Smooth muscle cell (in vitro differentiated cells): ENCODE results near the gene COX10. TPM values are rescaled to one million over a fixed set of nuclear protein-coding genes. Genes with fewer than 3 reads are reported as not detected.
"Not testable (repeated sequence)": the region's sequence is repeated elsewhere in the genome, so short reads cannot be mapped to it uniquely, and the experiment has no call there.

ENCODE experiments used
- DNase-seq: peaks from one replicate; lab custom pipeline; 2025; ENCODE audit not compliant: unreplicated experiment; lab: John Stamatoyannopoulos, UW
- H2AFZ ChIP-seq: fragments of 200-600 bp; sonication (generic); 2 replicates; pipeline ENCODE4 v1.6.0; 2016; ENCODE audit warnings: antibody characterized with exemption, low read depth, mild to moderate bottlenecking
- H3F3A ChIP-seq: fragments of 200-600 bp; sonication (generic); 2 replicates; pipeline ENCODE4 v1.6.0; 2017; ENCODE audit warnings: antibody characterized with exemption, low read depth
- H3K27ac ChIP-seq: fragments of 200-600 bp; sonication (generic); 2 replicates; pipeline ENCODE4 v1.5.1; 2016; ENCODE audit warnings: low read depth, mild to moderate bottlenecking
- H3K27me3 ChIP-seq: fragments of 200-600 bp; sonication (generic); 2 replicates; pipeline ENCODE4 v1.6.1; 2016; ENCODE audit warnings: low read depth, mild to moderate bottlenecking
- H3K36me3 ChIP-seq: fragments of 200-600 bp; sonication (generic); 2 replicates; pipeline ENCODE4 v1.5.1; 2016; ENCODE audit warnings: low read depth
- H3K4me1 ChIP-seq: fragments of 200-600 bp; sonication (generic); 2 replicates; pipeline ENCODE4 v1.5.1; 2016; ENCODE audit warnings: low read depth
- H3K4me2 ChIP-seq: fragments of 200-600 bp; sonication (generic); 2 replicates; pipeline ENCODE4 v1.6.0; 2016; ENCODE audit warnings: mild to moderate bottlenecking
- H3K4me3 ChIP-seq: fragments of 200-600 bp; sonication (generic); 2 replicates; pipeline ENCODE4 v1.5.1; 2016; ENCODE audit warnings: mild to moderate bottlenecking
- H3K79me2 ChIP-seq: fragments of 200-600 bp; sonication (generic); 2 replicates; pipeline ENCODE4 v1.6.0; 2016; ENCODE audit warnings: low read depth, mild to moderate bottlenecking
- H3K9ac ChIP-seq: fragments of 200-600 bp; sonication (generic); 2 replicates; pipeline ENCODE4 v1.6.0; 2016; ENCODE audit warnings: low read depth
- H3K9me3 ChIP-seq: fragments of 200-600 bp; sonication (generic); replicated peaks from 2 replicates; pipeline ENCODE4 v1.5.1; 2016; ENCODE audit warnings: low read depth
- H4K20me1 ChIP-seq: fragments of 200-600 bp; sonication (generic); 2 replicates; pipeline ENCODE4 v1.6.0; 2016; ENCODE audit warnings: low read depth
- WGBS: methylation state at CpG from one replicate; pipeline ENCODE4 v1.1.7; 2016; ENCODE audit warnings: low lambda C conversion rate; 5-methylcytosine and 5-hydroxymethylcytosine counted together
- polyA plus RNA-seq: library from polyadenylated mRNA; unstranded; fragments of >200 nt; fragmentation: Nextera tagmentation; extraction: Ambion mirVana; gene quantifications from 2 replicates; pipeline ENCODE4 v1.2.1, GENCODE V29; 2016
- total RNA-seq: library from RNA; depleted of rRNA; stranded (reverse); fragments of >200 nt; gene quantifications from 2 replicates; pipeline ENCODE4 v1.2.3, GENCODE V29; 2014
- TF ChIP-seq, protein P1 (sequence below): fragments of 200-600 bp; sonication (generic); IDR thresholded peaks from 2 replicates; pipeline ENCODE4 v1.5.1; 2017; ENCODE audit warnings: borderline replicate concordance, mild to moderate bottlenecking, antibody characterized with exemption; ENCODE audit not compliant: insufficient read depth, poor library complexity, severe bottlenecking

The COX10 gene
- total and polyA plus RNA-seq, 2 experiments from 2014 or later = 15.1 to 18.4 TPM

DNA sequence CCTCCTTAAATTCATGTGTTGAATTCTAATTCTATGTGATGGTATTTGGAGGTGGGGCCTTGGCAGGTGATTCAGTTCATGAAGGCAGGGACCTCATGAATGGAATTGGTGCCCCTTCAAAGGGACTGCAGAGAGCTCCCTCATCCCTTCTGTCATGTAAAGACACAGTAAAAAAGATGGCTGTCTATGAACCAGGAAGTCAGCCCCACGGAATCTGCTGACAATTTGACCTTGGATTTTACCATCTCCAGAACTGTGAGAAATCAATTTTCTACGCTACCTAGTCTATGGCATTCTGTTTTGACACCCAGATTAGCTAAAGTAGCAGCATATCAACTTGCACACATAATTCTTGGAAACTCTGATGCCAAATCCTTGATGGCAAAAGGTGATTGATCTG, 165.7 kb downstream of the COX10 start:
- not testable (repeated sequence) for H4K20me1 ChIP-seq, H2AFZ ChIP-seq, H3F3A ChIP-seq, H3K9me3 ChIP-seq, H3K4me3 ChIP-seq, H3K36me3 ChIP-seq, H3K79me2 ChIP-seq, H3K4me2 ChIP-seq, H3K27me3 ChIP-seq, H3K27ac ChIP-seq, DNase-seq, H3K4me1 ChIP-seq, H3K9ac ChIP-seq
- 97% methylated on average over 2 of the region's 2 CpGs for WGBS

DNA sequence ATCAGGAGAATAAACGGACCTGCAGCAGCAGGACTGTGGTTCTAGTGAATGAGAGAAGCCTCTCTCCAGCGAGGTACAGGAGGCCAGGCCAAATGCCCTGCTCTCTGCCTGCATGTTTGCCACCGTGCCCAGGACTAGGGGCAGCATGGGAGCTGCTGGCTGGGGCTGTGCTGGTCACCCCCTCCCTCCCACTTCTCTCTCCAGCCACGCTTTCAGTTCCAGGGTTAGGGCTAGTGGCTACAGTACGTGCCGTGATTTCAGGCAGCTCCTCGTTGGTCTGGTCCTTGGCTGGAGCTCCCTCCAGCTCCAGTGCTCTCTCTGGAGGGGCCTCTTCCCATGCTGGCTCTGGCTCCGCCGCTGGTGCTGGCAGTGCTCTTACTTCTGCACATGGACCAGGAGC, 166.7 kb downstream of the COX10 start:
- not testable (repeated sequence) for H2AFZ ChIP-seq, H4K20me1 ChIP-seq, H3K4me2 ChIP-seq, H3K36me3 ChIP-seq, H3K9ac ChIP-seq, H3K9me3 ChIP-seq, H3K79me2 ChIP-seq, DNase-seq, H3K4me1 ChIP-seq, H3K4me3 ChIP-seq, H3F3A ChIP-seq, H3K27ac ChIP-seq, H3K27me3 ChIP-seq
- WGBS = 91% methylated on average over 9 of the region's 9 CpGs

DNA sequence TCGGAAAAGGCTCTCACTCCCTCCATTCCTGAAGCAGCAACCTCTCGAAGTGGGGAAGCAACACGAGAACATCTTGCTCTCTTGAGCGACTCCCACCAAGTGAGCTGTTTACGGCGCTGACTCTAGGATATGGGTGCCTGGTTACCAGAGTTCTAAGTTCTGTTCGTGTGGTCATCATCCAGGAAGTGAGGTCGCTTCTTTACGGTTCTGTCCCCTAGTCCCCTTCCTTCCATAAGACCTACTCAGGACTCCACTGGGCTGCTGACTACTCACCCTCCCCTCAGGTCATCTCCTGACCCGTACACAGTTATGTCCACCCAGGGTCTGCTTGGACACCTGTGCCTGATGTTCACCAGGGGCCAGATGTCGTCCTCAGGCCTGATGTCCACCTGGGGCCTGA, 167.5 kb downstream of the COX10 start, which contains the start of gene CDRT15:
Gene CDRT15 (minus strand): TSS at position 101 of the 400 bp plus-strand sequence. CDS start 29 bp downstream, at position 72.
- WGBS = 97% methylated on average over 11 of the region's 11 CpGs
- H2AFZ ChIP-seq, H3K27ac ChIP-seq, H3K4me2 ChIP-seq, H3F3A ChIP-seq, H3K27me3 ChIP-seq, H4K20me1 ChIP-seq, DNase-seq, H3K36me3 ChIP-seq, H3K4me1 ChIP-seq, H3K79me2 ChIP-seq, H3K9ac ChIP-seq, H3K9me3 ChIP-seq, H3K4me3 ChIP-seq: not testable (repeated sequence)

DNA sequence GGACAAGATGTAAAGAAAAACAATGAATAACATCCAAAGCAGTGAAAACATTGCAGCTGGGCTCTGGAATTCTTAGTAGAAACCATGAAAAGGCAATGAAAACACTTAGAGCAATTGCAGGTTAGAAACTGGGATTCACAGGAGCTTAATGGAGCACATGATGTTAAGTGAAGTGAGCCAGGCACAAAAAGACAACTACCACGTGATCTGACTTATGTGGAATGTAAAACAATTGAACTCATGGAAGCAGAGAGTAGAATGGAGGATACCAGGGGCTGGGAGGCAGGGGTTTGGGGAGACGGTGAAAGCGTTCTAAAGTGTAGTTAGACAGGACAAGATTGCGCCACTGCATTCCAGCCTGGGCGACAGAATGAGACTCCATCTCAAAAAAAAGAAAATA, 170.0 kb downstream of the COX10 start:
- H3K4me3 ChIP-seq, H3F3A ChIP-seq, H3K4me2 ChIP-seq, H2AFZ ChIP-seq, H3K9ac ChIP-seq, H3K4me1 ChIP-seq, DNase-seq, H3K36me3 ChIP-seq, H3K9me3 ChIP-seq, H3K27me3 ChIP-seq, H4K20me1 ChIP-seq, H3K79me2 ChIP-seq, H3K27ac ChIP-seq: not testable (repeated sequence)
- 80% methylated on average over 2 of the region's 5 CpGs for WGBS

DNA sequence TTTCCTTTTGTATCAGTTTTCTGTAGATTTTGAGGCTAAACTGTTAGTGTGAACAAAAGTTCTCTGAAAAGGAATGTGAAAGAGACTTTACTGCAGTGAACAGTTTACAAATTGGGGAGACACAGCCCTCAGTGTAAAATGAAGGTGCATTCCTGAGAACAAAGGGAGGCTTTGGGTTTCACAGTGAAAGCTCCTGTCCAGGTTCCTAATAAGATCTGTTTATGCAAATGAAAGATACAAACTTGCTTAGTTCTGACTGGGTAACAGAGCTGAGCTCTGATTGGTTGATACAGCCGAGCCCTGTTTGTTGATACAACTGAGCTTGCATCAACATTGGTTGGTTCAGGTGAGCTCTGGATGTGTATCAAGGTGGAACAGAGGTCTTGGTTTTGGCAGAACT, 175.7 kb downstream of the COX10 start:
- Histone ChIP-seq H3K27me3 (peaks cover 4% of the 10 kb centered on the region), H3K9me3 (no peaks in the 10 kb centered on the region), H3K4me2 (no peak overlapping the region), H3K9ac (no peak overlapping the region), H3K27ac (no peak overlapping the region), H3K79me2 (no peaks in the 10 kb centered on the region), H3K36me3 (no peaks in the 10 kb centered on the region), H3K4me1 (peaks cover 12% of the 10 kb centered on the region), H2AFZ (no peak overlapping the region), H3F3A (no peaks in the 10 kb centered on the region), H3K4me3 (no peak overlapping the region), H4K20me1 (no peaks in the 10 kb centered on the region)
- WGBS = 100% methylated on average over 1 of the region's 1 CpG
- no peak for DNase-seq
- TF ChIP-seq, protein P1, sequence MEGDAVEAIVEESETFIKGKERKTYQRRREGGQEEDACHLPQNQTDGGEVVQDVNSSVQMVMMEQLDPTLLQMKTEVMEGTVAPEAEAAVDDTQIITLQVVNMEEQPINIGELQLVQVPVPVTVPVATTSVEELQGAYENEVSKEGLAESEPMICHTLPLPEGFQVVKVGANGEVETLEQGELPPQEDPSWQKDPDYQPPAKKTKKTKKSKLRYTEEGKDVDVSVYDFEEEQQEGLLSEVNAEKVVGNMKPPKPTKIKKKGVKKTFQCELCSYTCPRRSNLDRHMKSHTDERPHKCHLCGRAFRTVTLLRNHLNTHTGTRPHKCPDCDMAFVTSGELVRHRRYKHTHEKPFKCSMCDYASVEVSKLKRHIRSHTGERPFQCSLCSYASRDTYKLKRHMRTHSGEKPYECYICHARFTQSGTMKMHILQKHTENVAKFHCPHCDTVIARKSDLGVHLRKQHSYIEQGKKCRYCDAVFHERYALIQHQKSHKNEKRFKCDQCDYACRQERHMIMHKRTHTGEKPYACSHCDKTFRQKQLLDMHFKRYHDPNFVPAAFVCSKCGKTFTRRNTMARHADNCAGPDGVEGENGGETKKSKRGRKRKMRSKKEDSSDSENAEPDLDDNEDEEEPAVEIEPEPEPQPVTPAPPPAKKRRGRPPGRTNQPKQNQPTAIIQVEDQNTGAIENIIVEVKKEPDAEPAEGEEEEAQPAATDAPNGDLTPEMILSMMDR = no peak

DNA sequence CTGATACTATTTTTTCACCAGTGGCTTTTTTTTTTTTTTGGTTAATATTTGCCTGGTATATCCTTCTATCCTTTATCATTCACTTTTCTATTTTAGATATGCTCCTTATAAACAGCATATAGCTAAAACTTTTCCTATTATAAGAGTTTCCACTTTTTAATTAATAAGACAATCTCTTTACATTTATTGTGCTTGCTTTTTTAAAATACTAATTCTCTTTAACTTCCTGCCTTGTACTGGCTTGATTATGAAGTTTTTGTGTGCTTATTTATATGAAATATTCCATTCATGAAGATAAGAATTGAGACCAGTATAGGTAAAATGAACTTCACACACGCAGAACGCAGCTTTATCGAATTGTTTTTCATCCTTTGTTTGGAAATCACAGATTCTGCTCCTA, 176.3 kb downstream of the COX10 start:
- no peak overlapping the region for H3K27ac ChIP-seq
- no peaks in the 10 kb centered on the region for H4K20me1 ChIP-seq
- TF ChIP-seq, protein P1 = no peak
- H3K36me3 ChIP-seq = no peaks in the 10 kb centered on the region
- no peak overlapping the region for H3K4me2 ChIP-seq
- H3K4me3 ChIP-seq = no peak overlapping the region
- H3K79me2 ChIP-seq = no peaks in the 10 kb centered on the region
- H3K4me1 ChIP-seq = peaks cover 12% of the 10 kb centered on the region
- no peak overlapping the region for H2AFZ ChIP-seq
- H3F3A ChIP-seq = no peaks in the 10 kb centered on the region
- no peak for DNase-seq
- H3K9me3 ChIP-seq = no peaks in the 10 kb centered on the region
- H3K9ac ChIP-seq = no peak overlapping the region
- 99% methylated on average over 3 of the region's 3 CpGs for WGBS
- peaks cover 4% of the 10 kb centered on the region for H3K27me3 ChIP-seq
